ENCODE results near the gene NT5M.
A peak's percentile ranks its signal among the peaks of the same experiment; 100 is the strongest.

The NT5M gene

DNA sequence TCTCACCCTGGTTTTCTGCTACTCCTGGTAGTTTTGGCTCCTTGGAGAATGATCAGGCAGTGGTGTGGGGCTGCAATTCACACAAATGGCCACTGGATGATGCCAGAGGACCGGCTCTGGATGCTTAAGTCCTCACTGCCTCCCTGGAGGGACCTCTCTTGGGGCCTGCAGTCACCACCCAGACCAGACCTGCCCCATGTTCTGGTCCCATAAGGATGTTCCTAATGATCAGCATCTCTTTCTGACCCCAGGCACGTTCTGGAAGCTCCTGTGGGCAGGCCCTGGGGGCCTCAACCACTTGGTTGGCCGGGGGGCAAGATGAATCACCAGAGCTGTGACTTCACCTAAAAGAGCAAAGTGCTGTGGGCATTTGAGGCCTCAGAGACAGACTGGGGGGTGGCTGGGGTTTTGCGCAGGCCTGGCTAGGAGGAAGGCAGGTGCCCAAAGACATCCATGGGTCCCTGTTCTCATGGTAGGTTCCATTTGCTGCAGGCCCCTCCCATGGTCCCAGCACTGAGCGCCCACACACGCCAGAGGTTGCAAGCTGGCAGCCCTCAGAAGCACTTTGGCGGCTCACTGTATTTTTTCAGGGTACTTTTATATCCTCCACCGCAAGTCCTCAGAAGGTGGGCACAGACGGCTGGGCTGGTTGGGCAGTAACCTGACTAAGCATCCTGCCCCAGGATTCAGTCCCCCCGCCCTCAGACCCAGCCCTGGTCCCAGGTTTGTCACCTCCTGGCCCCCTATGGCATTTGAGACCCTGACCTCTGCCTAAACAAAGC lies 53.2 kb downstream of the NT5M start:
- TF ChIP-seq, protein P1, sequence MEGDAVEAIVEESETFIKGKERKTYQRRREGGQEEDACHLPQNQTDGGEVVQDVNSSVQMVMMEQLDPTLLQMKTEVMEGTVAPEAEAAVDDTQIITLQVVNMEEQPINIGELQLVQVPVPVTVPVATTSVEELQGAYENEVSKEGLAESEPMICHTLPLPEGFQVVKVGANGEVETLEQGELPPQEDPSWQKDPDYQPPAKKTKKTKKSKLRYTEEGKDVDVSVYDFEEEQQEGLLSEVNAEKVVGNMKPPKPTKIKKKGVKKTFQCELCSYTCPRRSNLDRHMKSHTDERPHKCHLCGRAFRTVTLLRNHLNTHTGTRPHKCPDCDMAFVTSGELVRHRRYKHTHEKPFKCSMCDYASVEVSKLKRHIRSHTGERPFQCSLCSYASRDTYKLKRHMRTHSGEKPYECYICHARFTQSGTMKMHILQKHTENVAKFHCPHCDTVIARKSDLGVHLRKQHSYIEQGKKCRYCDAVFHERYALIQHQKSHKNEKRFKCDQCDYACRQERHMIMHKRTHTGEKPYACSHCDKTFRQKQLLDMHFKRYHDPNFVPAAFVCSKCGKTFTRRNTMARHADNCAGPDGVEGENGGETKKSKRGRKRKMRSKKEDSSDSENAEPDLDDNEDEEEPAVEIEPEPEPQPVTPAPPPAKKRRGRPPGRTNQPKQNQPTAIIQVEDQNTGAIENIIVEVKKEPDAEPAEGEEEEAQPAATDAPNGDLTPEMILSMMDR (IDR thresholded peaks at IDR 0.05; ENCODE audit: insufficient read depth, low read length, missing control alignments), result peak; percentile 98
- POLR2A ChIA-PET, result no interaction called here
- H3K4me3 ChIP-seq (ENCODE audit: low read depth, low read length), result no peak overlapping the region
- CTCF ChIA-PET, result interaction anchor here (0.6 to 10.3 kb wide), 27 partner anchors 9 to 504 kb away, joined by 3 to 365 read pairs (median 6); partner anchors contain the start of gene RASD1
- DNase-seq (ENCODE audit: low read depth, low spot score), result peak; percentile 37

DNA sequence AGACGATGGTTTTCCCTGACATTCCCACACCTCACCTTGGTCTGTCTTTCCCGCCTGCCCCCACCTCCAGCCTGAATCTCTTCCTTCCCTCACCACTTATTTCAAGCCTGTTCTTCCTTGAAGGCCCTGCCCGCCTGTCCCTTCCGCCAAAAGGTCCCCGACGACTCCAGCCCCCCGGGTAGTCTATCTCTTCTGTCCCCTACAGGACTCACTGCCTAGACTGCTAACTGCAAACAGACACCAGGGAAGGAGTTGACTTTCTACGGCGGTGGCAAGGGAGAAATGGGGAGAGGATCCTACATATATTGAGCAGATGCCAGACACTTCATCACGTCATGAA lies 53.7 kb downstream of the NT5M start:
- ChIA-PET POLR2A (no interaction called here), CTCF (interaction anchor here (0.6 to 10.3 kb wide), 15 partner anchors 8 to 503 kb away, joined by 3 to 365 read pairs (median 10); partner anchors contain the start of gene RASD1)
- TF ChIP-seq, protein P1 (IDR thresholded peaks at IDR 0.05; ENCODE audit: insufficient read depth, low read length, missing control alignments), result no peak
- H3K4me3 ChIP-seq (ENCODE audit: low read depth, low read length), result no peak overlapping the region
- no peak for DNase-seq (ENCODE audit: low read depth, low spot score)

DNA sequence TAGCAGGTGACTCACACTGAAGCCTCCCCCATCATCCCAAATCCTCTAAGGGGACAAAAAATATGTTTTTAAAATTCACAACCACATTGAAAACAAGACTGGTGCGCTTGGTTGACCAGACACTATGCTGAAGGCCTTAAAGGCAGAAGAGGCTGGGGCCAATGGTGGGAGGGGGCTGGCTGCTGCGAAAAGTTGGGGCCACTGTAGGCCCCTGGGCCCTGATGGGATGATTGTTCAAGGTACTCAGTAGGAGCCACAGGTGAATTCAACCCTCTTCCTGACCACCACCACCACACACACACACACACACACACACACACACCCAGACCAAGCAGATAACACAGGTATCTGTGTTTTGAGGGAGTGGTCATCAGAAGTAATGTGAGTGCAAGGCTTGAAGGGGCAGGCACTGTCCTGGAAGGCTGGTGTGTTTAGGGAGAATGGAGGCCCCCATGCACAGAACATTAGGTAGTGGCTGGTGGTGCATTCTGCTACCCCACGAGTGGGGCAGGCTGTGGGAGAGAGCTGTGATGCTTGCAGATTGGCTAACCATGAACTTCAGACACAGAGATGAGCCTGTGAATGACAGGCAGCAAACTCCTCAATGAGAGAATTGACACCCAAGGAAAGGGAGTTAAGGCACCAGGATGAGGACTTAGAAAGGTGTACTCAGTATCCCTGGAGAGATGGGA lies 55.0 kb downstream of the NT5M start:
- no peak for DNase-seq (ENCODE audit: low read depth, low spot score)
- no peak overlapping the region for H3K4me3 ChIP-seq (ENCODE audit: low read depth, low read length)
- ChIA-PET POLR2A (no interaction called here), CTCF (interaction anchor here (0.8 to 8.5 kb wide), 7 partner anchors 8 to 284 kb away, joined by 3 to 90 read pairs (median 10); partner anchors contain the start of gene RASD1)
- TF ChIP-seq, protein P1 (IDR thresholded peaks at IDR 0.05; ENCODE audit: insufficient read depth, low read length, missing control alignments), result no peak

DNA sequence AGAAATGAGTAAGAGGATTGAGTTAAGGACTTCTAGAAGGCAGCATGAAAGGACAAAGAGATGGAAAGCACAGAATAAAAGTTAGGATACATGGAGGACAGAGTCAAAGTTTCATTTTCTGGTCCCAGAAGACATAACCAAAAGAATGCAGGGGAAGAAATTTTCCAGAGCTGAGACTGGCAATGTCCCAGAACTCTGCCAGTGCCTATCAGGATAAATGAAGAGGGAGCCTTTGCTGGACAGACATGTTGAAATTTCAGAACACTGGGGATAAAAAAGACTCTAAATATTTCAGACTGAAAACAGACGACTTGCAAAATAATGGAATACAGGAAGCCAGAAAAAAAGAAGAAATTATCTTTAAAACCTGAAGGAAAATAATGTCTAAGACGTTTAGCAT lies 55.7 kb downstream of the NT5M start:
- CTCF ChIA-PET, result interaction anchor here (0.7 to 8.5 kb wide), 6 partner anchors 13 to 283 kb away, joined by 3 to 90 read pairs (median 10); partner anchors contain the start of gene RASD1
- H3K4me3 ChIP-seq (ENCODE audit: low read depth, low read length), result no peak overlapping the region
- DNase-seq (ENCODE audit: low read depth, low spot score), result no peak
- POLR2A ChIA-PET, result no interaction called here
- TF ChIP-seq, protein P1 (IDR thresholded peaks at IDR 0.05; ENCODE audit: insufficient read depth, low read length, missing control alignments), result no peak

DNA sequence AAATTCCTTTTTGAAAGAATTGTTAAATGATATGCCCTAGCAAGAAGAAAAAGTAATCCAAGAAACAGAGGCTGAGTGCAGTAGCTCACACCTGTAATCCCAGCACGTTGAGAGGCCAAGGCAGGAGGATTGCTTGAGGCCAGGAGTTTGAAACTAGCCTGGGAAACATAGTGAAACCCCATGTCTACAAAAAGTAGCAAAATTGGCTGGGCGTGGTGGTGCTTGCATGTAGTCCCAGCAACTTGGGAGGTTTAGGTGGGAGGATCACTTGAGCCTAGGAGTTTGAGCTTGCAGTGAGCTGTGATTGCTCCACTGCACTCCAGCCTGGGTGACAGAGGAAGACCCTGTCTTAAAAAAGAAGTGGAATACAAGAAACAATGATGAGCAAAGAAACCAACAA lies 56.1 kb downstream of the NT5M start:
- DNase-seq (ENCODE audit: low read depth, low spot score), result no peak
- ChIA-PET CTCF (interaction anchor here (0.7 to 8.5 kb wide), 8 partner anchors 11 to 289 kb away, joined by 3 to 90 read pairs (median 5); partner anchors contain the start of gene RASD1), POLR2A (no interaction called here)
- no peak overlapping the region for H3K4me3 ChIP-seq (ENCODE audit: low read depth, low read length)
- TF ChIP-seq, protein P1 (IDR thresholded peaks at IDR 0.05; ENCODE audit: insufficient read depth, low read length, missing control alignments), result no peak

Measured in AG04449 (cell line).